HG03354 (cell line): ENCODE data around the gene ALDH9A1.
A peak's percentile ranks its signal among the peaks of the same experiment; 100 is the strongest.
"Not testable (repeated sequence)": the region's sequence is repeated elsewhere in the genome, so short reads cannot be mapped to it uniquely, and the experiment has no call there.

Experiments used
- ATAC-seq: cut with Tn5 transposase; IDR thresholded peaks from one replicate; pipeline ENCODE4 v1.9.1; 2021; ENCODE audit warnings: mild to moderate bottlenecking; ENCODE audit not compliant: unreplicated experiment, poor library complexity, severe bottlenecking

ALDH9A1 gene

DNA sequence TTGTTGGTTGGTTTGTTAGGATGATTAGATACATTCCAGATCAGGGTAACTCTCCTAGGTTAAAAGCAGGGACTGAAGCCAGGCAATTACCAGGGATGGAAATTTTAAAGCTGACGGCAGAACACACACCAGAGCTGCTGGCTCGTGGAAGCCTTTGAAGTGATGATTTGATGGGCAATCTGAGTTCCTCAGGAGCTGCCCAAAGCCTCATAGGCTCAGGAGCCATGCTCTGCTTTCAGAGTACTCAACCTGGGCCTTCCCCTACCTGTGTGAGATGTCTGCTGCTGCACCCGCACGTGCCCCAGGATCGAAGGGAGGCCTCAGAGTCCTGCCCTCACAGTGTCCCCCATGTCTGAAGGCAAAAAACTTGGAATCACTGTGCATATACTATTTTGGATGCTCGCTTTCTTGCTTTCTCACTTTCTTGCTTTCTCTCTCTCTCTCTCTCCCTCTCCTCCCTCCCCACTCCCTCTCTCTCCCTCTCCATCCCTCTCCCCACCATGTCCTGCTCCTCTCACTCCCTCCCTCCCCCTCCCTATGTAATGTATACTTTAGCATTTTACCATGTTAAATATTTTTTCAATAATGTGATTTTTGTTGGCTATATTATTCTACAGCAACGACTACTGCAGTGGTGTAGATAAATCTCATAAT is 49.3 kb downstream of the ALDH9A1 start:
- ATAC-seq, result no peak

- ATAC-seq, result no peak
Observed at GRCh38 chr1:165647970-165648369, 50.4 kb downstream of the ALDH9A1 start.

DNA sequence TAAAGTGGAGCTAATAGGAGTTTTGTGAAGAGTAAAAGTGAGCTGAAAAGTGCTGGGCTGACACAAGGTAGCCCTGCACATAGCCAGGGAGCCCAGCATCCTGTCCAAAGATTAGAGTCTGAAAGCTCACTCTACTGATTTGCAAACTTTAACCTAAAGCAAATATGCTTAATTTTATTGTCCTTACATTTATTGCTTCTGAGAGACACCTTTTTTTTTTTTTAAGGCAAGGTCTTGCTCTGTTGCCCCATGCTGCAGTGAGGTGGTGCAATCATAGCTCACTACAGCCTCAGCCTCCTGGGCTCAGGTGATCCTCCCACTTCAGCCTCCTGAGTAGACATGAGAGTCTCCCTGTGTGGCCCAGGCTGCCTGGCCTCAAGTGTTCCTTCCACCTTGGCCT is 50.8 kb downstream of the ALDH9A1 start:
- ATAC-seq, result no peak

- peak; percentile 65 for ATAC-seq
Observed at GRCh38 chr1:165645654-165646366, 52.6 kb downstream of the ALDH9A1 start.

GRCh38 chr1:165644064-165644735 is 54.2 kb downstream of the ALDH9A1 start:
- no peak for ATAC-seq

GRCh38 chr1:165641231-165641987 is 57.0 kb downstream of the ALDH9A1 start:
- ATAC-seq, result no peak

DNA sequence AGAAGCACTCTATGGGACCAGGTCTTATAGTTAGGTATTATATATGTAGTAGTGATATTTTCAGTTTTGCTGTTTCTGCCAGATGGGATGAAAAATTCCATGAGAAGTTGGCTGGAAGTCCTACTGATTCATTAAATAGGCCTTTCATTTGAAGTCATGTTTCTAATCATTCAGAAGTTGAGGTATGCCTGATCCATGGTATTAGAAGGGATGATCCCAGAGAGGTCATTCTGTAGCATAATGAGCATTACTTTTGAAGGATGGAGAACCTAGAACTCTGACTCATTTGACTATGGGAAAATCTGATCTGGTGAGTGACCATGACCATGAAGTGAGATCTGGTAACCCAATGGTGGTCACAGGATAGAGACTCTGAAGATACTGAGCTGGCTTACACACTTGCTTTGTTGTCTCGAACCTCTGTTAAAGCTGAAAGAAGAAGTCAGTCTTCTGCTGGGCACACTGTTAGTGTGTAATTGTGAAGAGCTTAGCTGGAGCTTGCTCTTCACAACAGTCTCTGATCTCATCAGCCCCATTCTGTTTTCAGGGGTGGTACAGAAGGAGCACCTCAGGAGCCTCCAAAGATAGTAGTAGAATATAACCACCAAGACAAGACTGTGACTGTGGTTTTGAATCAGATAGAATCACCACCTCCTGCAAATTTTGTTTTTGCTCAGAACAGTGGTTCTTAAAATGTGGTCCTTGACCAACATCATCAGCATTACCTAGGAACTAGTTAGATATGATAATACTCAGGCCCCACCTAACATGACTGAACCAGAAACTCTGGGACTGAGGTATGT is 58.3 kb downstream of the ALDH9A1 start:
- ATAC-seq, result no peak

DNA sequence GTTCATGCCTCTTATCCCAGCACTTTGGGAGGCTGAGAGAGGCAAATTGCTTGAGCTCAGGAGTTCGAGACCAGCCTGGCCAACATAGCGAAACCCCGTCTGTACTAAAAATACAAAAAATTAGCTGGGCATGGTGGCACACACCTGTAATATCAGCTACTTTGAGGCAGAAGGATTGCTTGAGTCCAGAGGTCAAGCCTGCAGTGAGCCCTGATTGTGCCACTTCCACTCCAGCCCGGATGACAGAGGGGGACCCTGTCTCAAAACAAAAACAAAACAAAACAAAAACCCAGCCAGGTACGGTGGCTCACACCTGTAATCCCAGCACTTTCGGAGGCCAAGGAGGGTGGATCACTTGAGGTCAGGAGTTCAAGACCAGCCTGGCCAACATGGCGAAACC is 60.2 kb downstream of the ALDH9A1 start:
- ATAC-seq, result not testable (repeated sequence)

DNA sequence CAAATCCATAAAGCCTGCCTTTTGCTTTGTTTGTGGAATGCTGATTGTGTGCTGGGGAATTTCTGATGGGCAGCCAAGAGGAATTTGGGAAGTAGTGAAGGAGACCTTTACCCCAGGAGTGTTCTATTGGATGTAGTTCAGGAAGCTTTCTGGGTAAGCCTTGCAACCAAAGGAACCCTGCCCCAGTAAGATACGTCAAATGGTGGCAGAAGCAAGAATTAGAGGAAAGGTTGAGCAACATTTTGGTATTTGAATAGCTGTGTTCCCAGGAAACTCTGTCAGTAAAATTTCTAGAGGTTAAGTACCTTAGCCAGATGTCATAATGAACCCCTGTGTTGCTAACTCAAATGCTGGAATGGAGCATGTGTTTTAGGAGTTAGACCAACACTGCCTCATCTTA is 60.9 kb downstream of the ALDH9A1 start:
- ATAC-seq, result no peak

- no peak for ATAC-seq
Observed at GRCh38 chr1:165635823-165636222, 62.5 kb downstream of the ALDH9A1 start.

- peak; percentile 15 for ATAC-seq
Observed at GRCh38 chr1:165635329-165635728, 63.0 kb downstream of the ALDH9A1 start.

- ATAC-seq, result no peak
Observed at GRCh38 chr1:165634154-165634921, 64.0 kb downstream of the ALDH9A1 start.

GRCh38 chr1:165633614-165634013 is 64.7 kb downstream of the ALDH9A1 start:
- no peak for ATAC-seq

- no peak for ATAC-seq
Observed at GRCh38 chr1:165632491-165632890, 65.9 kb downstream of the ALDH9A1 start.

- ATAC-seq, result no peak
Observed at GRCh38 chr1:165632152-165632469, 66.3 kb downstream of the ALDH9A1 start.

GRCh38 chr1:165631342-165632151 is 66.8 kb downstream of the ALDH9A1 start:
- peak; percentile 32 for ATAC-seq

DNA sequence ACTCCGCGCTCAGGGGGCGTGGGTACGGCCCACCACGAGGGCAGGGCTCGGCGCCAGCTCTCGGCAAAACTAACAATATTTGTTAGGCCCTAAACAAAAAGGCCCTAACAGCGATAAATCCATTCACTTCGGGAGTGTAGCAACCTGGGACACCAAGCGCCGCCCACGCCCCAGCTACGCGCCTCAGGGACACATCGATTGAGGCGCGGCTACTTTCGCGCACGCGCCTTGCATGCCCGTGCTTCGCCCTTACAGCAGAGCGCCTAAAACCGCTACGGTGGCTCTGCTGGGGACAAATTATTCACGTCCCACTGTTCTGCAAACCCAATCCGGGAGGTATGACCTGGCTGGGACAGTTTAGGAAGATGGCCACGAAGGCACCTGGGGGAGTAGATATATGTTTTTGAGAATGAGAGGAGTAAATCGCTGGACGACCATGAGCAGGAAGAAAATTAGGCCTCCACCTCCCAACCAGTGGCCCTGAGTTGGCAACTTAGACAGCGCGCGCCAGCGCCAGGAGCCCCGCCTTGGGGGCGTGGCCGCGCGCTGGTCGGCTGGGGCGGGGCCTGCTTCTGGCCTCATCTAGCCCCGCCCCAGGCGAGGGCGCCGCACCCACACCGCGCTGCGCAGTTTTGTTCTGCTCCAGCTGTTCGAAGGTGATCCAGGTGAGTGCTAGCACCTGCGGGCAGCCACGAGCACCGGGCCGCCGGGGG is 67.6 kb downstream of the ALDH9A1 start, which contains the start of gene MGST3:
Gene MGST3 (plus strand): TSS at position 606 of the 713 bp plus-strand sequence. CDS start 18,614 bp downstream, outside the sequence.
- ATAC-seq, result peak; percentile 87
